GM23248 (cell line): ENCODE data around the gene XIRP2.

Experiments used
- EZH2 ChIP-seq: fragments of 200-600 bp; sonication (generic); IDR thresholded peaks from 2 replicates; pipeline ENCODE4 v1.6.1; 2018; ENCODE audit warnings: antibody characterized with exemption, mild to moderate bottlenecking; ENCODE audit not compliant: insufficient read depth, poor library complexity, severe bottlenecking
- EZH2phosphoT487 ChIP-seq: fragments of 200-600 bp; sonication (generic); IDR thresholded peaks from 2 replicates; pipeline ENCODE4 v1.6.1; 2018; ENCODE audit warnings: antibody characterized with exemption, moderate library complexity, mild to moderate bottlenecking, low read depth; ENCODE audit not compliant: insufficient read depth

DNA sequence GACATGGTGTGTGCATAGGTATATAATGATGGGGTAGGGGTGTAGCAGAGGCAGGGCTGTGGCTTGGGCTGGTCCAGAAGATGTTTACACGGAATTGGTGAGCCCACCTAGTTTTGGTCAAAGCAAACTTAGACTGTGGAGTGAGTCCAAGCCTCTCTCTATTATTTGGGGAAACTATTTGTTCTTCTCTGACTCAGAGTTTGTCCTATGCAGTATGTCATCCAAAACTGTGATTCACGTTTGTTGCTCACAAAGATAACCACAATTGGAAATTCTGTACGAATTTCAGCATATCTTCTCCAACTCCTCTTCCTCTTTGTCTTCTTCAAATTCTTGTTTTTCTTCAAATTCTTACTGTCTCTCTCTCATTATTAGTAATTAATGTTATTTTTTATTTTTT lies 292.9 kb downstream of the XIRP2 start:
- TF ChIP-seq EZH2phosphoT487 (no peak), EZH2 (no peak)
